OCI-LY1 (cell line): Measurements from ENCODE around the gene RUVBL1.
A peak's percentile ranks its signal among the peaks of the same experiment; 100 is the strongest.

Experiments
- H2AFZ ChIP-seq: fragments of 200-600 bp; sonication (generic), shearing (Covaris generic); 2 replicates; pipeline ENCODE4 v1.6.0; 2014; ENCODE audit warnings: antibody characterized with exemption, mild to moderate bottlenecking, low read length
- H3F3A ChIP-seq: fragments of 200-600 bp; sonication (generic), shearing (Covaris generic); 2 replicates; pipeline ENCODE4 v1.6.0; 2014; ENCODE audit warnings: mild to moderate bottlenecking, antibody characterized with exemption, low read length, moderate library complexity; ENCODE audit not compliant: insufficient read depth
- H3K27ac ChIP-seq: fragments of 200-600 bp; sonication (generic); 2 replicates; pipeline ENCODE4 v1.5.1; 2014; ENCODE audit warnings: low read length, mixed run types, mild to moderate bottlenecking, low read depth; ENCODE audit not compliant: poor library complexity, severe bottlenecking
- H3K27me3 ChIP-seq: fragments of 200-600 bp; sonication (generic); 2 replicates; pipeline ENCODE4 v1.6.0; 2014; ENCODE audit warnings: antibody characterized with exemption, mild to moderate bottlenecking, low read length, moderate library complexity; ENCODE audit not compliant: insufficient read depth
- H3K36me3 ChIP-seq: fragments of 200-600 bp; sonication (generic); 2 replicates; pipeline ENCODE4 v1.6.1; 2014; ENCODE audit warnings: mild to moderate bottlenecking, antibody characterized with exemption, low read length, moderate library complexity, mixed read lengths; ENCODE audit not compliant: insufficient read depth
- H3K4me1 ChIP-seq: fragments of 200-600 bp; sonication (generic); 2 replicates; pipeline ENCODE4 v1.5.1; 2014; ENCODE audit warnings: mild to moderate bottlenecking, low read length, moderate library complexity; ENCODE audit not compliant: insufficient read depth, severe bottlenecking
- H3K4me2 ChIP-seq: fragments of 200-600 bp; sonication (generic), shearing (Covaris generic); 2 replicates; pipeline ENCODE4 v1.6.1; 2014; ENCODE audit warnings: low read length
- H3K4me3 ChIP-seq: fragments of 200-600 bp; sonication (generic); 2 replicates; pipeline ENCODE4 v1.5.1; 2014; ENCODE audit warnings: low read length, low read depth, mild to moderate bottlenecking, mixed read lengths; ENCODE audit not compliant: poor library complexity, severe bottlenecking
- H3K79me2 ChIP-seq: fragments of 200-600 bp; shearing (Covaris generic); 2 replicates; pipeline ENCODE4 v1.6.1; 2016; ENCODE audit warnings: mixed run types, low read length, mixed read lengths; ENCODE audit not compliant: insufficient read depth
- H3K9ac ChIP-seq: fragments of 200-600 bp; sonication (generic), shearing (Covaris generic); 2 replicates; pipeline ENCODE4 v1.6.1; 2014; ENCODE audit warnings: mild to moderate bottlenecking, low read length, mixed read lengths
- H3K9me2 ChIP-seq: fragments of 200-600 bp; sonication (generic), shearing (Covaris generic); 2 replicates; pipeline ENCODE4 v1.6.1; 2014; ENCODE audit warnings: low read depth, mild to moderate bottlenecking, low read length, mixed read lengths
- H3K9me3 ChIP-seq: fragments of 200-600 bp; shearing (Covaris generic); 2 replicates; pipeline ENCODE4 v1.6.1; 2014; ENCODE audit warnings: low read length, mixed read lengths
- H4K20me1 ChIP-seq: fragments of 200-600 bp; sonication (generic), shearing (Covaris generic); 2 replicates; pipeline ENCODE4 v1.6.0; 2016; ENCODE audit warnings: mild to moderate bottlenecking, low read length; ENCODE audit not compliant: insufficient read depth
- CTCF ChIP-seq: fragments of 200-600 bp; sonication (generic), shearing (Covaris generic); IDR thresholded peaks from 2 replicates; pipeline ENCODE4 v1.5.1; 2017; ENCODE audit warnings: mild to moderate bottlenecking, antibody characterized with exemption, low read length, moderate library complexity, mixed read lengths
- EZH2 ChIP-seq: fragments of 200-600 bp; sonication (generic), shearing (Covaris generic); IDR thresholded peaks from 2 replicates; pipeline ENCODE4 v1.8.0; 2017; ENCODE audit warnings: borderline replicate concordance, mixed run types, mild to moderate bottlenecking, antibody characterized with exemption, low read length, moderate library complexity, mixed read lengths

The RUVBL1 gene

GRCh38 chr3:128143496-128143895 is 19.9 kb upstream of the RUVBL1 start:
- Histone ChIP-seq H3K9me3 (no peaks in the 10 kb centered on the region), H3F3A (no peaks in the 10 kb centered on the region), H4K20me1 (no peaks in the 10 kb centered on the region), H3K36me3 (no peaks in the 10 kb centered on the region), H3K27ac (no peak overlapping the region), H3K79me2 (no peaks in the 10 kb centered on the region), H3K4me2 (no peak overlapping the region), H3K9me2 (no peaks in the 10 kb centered on the region), H3K27me3 (peaks cover 3% of the 10 kb centered on the region; the same call in 1 of the 2 replicates), H3K4me1 (no peaks in the 10 kb centered on the region), H3K4me3 (no peak overlapping the region), H2AFZ (no peak overlapping the region), H3K9ac (no peak overlapping the region)
- TF ChIP-seq EZH2 (no peak), CTCF (no peak)

DNA sequence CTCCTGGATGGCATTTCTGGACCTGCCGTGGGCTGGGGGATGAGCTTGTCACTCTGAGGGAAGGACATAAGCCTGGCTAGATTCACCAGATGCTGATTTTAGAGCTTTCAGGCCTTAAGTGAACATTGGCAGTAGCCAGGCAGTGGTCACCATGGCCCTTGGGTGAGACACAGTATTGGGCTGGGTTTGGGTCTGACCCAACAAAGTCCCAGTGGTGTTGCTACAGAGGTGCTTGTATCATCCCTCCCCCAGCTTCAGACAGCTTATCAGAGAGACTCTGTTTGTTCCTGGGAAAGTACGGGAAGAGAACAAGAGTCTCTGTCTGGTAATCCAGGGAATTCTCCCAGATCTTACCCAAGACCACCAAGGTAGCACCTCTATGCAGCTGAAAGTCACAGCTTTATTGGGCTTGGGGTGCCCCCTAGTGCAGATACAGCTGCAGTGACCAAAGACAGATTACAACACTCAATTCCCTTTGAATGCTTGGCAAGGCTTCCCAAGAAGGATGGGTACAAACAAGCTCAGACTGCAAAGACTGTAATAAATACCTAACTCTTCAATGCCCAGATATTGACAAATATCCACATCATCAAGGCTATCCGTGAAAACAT is 9.8 kb upstream of the RUVBL1 start:
- no peaks in the 10 kb centered on the region for H3K27me3 ChIP-seq
- no peak overlapping the region for H3K27ac ChIP-seq
- TF ChIP-seq CTCF (peak; percentile 89), EZH2 (no peak)

DNA sequence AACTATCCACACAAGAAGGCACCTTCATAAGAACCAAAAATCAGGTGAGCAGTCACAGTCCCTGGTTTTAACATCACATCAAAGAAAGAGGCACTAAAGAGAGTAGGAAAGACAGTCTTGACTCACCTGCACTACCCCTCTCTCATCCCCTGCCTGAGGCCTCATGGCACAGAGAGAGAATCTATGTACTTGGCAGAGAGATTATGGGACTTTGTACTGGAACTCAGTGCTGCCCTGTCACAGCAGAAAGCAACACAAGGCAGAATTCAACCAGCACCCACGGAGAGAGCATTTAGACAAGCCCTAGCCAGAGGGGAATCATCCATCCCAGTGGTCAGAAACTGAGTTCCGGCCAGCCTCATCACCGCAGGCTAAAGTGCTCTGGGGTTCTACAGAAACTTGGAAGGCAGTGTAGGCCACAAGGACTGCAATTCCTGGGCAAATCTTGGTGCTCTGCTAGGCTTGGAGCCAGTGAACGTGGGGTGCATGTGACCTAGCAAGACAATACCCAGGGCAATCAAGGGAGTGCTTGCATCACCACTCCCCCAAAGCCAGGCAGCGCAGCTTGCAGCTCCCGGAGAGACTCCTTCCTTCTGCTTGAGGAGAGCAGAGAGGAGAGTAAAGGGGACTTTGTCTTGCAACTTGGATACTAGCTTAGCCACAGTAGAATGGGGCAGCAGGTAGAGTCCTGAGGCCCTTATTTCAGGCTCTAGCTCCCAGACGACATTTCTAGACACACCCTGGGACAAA is 8.5 kb upstream of the RUVBL1 start:
- no peaks in the 10 kb centered on the region for H3K9me3 ChIP-seq
- H3F3A ChIP-seq: no peaks in the 10 kb centered on the region
- no peaks in the 10 kb centered on the region for H3K27me3 ChIP-seq

More for the DNA sequence above, 9.8 kb upstream of the RUVBL1 start:
- Histone ChIP-seq H3K9ac (no peak overlapping the region), H3F3A (no peaks in the 10 kb centered on the region), H3K4me1 (no peaks in the 10 kb centered on the region), H4K20me1 (no peaks in the 10 kb centered on the region), H3K4me2 (no peak overlapping the region), H2AFZ (no peak overlapping the region), H3K36me3 (no peaks in the 10 kb centered on the region), H3K4me3 (no peak overlapping the region), H3K79me2 (no peaks in the 10 kb centered on the region), H3K9me2 (no peaks in the 10 kb centered on the region), H3K9me3 (no peaks in the 10 kb centered on the region)

More for the DNA sequence above, 8.5 kb upstream of the RUVBL1 start:
- no peak overlapping the region for H2AFZ ChIP-seq
- H3K4me3 ChIP-seq: no peak overlapping the region
- no peak for TF ChIP-seq CTCF
- no peak for TF ChIP-seq EZH2
- H3K4me2 ChIP-seq: no peak overlapping the region
- H3K36me3 ChIP-seq: no peaks in the 10 kb centered on the region
- no peaks in the 10 kb centered on the region for H3K9me2 ChIP-seq
- no peaks in the 10 kb centered on the region for H3K79me2 ChIP-seq
- no peak overlapping the region for H3K27ac ChIP-seq
- no peaks in the 10 kb centered on the region for H3K4me1 ChIP-seq
- H4K20me1 ChIP-seq: no peaks in the 10 kb centered on the region
- no peak overlapping the region for H3K9ac ChIP-seq
